ENCODE data around the gene FCHO2. TPM values are rescaled to one million over a fixed set of nuclear protein-coding genes. Genes with fewer than 3 reads are reported as not detected.
A peak's percentile ranks its signal among the peaks of the same experiment; 100 is the strongest.
"Not testable (repeated sequence)": the region's sequence is repeated elsewhere in the genome, so short reads cannot be mapped to it uniquely, and the experiment has no call there.

The FCHO2 gene
- total RNA-seq, 2 donors from 2014 or later = 34.4 to 38.2 TPM

DNA sequence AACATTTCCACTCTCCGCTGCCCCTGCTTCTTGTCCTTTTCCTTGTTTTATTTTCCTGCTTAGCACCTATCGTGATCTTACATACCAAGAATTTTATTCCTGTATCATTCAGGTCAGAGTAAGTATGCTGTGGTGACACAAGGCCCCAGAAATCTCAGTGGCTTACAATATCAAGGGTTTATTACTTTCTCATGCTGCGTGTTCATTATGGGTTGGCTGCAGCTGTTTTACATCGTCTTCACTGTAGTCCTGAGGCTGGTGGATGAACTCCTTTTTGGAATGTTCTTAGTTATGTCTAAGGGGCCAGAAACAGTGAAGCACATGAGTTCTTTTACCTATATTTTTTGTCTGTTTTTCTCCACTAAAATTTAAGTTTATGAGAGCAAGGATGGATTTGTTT lies 51.2 kb downstream of the FCHO2 start:
- no peak overlapping the region for H3K4me3 ChIP-seq
- no peak for DNase-seq (ENCODE audit: low spot score)
- H3K27ac ChIP-seq = no peak overlapping the region
- no peaks in the 10 kb centered on the region for H3K27me3 ChIP-seq (replicated peaks; ENCODE audit: insufficient read depth)
- H3K9me3 ChIP-seq = no peaks in the 10 kb centered on the region
- H3K4me1 ChIP-seq (ENCODE audit: control insufficient read depth in 1 of 2, low read depth in 2 of 2) = no peaks in the 10 kb centered on the region
- no peak for ATAC-seq (ENCODE audit: insufficient number of reproducible peaks, low FRiP score, low read depth)
- TF ChIP-seq, protein P1, sequence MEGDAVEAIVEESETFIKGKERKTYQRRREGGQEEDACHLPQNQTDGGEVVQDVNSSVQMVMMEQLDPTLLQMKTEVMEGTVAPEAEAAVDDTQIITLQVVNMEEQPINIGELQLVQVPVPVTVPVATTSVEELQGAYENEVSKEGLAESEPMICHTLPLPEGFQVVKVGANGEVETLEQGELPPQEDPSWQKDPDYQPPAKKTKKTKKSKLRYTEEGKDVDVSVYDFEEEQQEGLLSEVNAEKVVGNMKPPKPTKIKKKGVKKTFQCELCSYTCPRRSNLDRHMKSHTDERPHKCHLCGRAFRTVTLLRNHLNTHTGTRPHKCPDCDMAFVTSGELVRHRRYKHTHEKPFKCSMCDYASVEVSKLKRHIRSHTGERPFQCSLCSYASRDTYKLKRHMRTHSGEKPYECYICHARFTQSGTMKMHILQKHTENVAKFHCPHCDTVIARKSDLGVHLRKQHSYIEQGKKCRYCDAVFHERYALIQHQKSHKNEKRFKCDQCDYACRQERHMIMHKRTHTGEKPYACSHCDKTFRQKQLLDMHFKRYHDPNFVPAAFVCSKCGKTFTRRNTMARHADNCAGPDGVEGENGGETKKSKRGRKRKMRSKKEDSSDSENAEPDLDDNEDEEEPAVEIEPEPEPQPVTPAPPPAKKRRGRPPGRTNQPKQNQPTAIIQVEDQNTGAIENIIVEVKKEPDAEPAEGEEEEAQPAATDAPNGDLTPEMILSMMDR (IDR thresholded peaks at IDR 0.05) = no peak
- H3K36me3 ChIP-seq = no peaks in the 10 kb centered on the region

DNA sequence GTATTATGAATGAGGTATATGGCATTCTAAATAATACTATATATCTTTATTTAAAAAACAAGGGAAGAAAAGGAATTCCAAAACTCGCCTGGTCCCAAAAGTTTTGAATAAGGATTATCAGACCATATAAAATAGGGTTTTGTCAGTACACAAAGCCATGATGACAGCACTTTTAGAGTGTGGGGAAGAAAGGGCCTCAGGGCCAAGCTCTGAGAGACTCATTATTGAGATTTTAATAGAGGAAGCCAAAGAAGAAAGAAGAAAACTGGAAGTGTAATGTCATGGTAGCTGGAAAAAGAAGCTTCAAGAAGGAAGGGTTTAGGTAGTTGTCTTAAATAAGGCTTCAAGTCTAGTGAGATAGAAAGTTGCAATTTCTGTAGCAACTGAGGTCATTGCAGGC lies 53.0 kb downstream of the FCHO2 start:
- Histone ChIP-seq H3K27me3 (replicated peaks; ENCODE audit: insufficient read depth) (no peaks in the 10 kb centered on the region), H3K4me1 (ENCODE audit: control insufficient read depth in 1 of 2, low read depth in 2 of 2) (peaks cover 0 to 17% of the 10 kb centered on the region in 2 donors), H3K9me3 (no peaks in the 10 kb centered on the region), H3K27ac (no peak overlapping the region), H3K4me3 (no peak overlapping the region), H3K36me3 (no peaks in the 10 kb centered on the region)
- ATAC-seq (ENCODE audit: insufficient number of reproducible peaks, low FRiP score, low read depth) (no peak), DNase-seq (ENCODE audit: low spot score) (no peak)
- TF ChIP-seq, protein P1 (IDR thresholded peaks at IDR 0.05) = no peak

DNA sequence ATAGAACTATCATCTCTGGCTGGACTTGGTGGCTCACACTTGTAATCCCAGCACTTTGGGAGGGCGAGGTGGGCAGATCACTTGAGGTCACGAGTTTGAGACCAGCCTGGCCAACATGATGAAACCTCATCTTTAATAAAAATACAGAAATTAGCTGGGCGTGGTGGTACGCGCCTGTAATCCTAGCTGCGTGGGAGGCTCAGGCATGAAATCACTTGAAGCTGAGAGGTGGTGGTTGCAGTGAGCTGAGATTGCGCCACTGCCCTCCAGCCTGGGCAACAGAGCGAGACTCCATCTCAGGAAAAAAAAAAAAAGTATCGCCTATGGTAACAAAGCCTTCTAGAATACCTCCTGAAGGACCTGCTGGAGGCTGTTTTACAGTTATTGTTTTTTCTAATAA lies 55.8 kb downstream of the FCHO2 start:
- not testable (repeated sequence) for DNase-seq (ENCODE audit: low spot score); H3K4me3 ChIP-seq; H3K9me3 ChIP-seq; H3K36me3 ChIP-seq; H3K27me3 ChIP-seq (replicated peaks; ENCODE audit: insufficient read depth); ATAC-seq (ENCODE audit: insufficient number of reproducible peaks, low FRiP score, low read depth); H3K27ac ChIP-seq
- H3K4me1 ChIP-seq (ENCODE audit: control insufficient read depth in 1 of 2, low read depth in 2 of 2) = peaks cover 0 to 18% of the 10 kb centered on the region in 2 donors

DNA sequence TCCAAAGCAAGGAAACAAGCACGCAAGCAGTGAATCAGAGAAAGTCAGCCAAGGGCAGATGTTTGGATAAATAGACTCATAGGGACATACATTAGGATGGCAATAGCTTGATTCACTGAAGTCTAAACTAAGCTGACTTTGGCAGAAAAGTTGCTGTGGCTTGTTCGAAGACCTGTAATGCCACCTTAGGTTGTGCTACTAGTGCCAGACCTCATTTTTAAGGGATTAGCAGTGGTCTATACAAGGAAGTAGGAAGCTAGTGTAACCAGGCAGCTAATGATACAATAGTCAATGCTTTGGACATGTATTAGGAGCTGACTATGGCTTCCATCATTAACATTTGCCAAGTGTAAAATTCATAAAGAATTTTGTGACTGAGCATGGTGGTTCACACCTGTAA lies 63.1 kb downstream of the FCHO2 start:
- Histone ChIP-seq H3K27me3 (replicated peaks; ENCODE audit: insufficient read depth) (no peaks in the 10 kb centered on the region), H3K27ac (no peak overlapping the region), H3K9me3 (no peaks in the 10 kb centered on the region), H3K36me3 (peaks cover 8% of the 10 kb centered on the region), H3K4me1 (ENCODE audit: control insufficient read depth in 1 of 2, low read depth in 2 of 2) (peaks cover 8 to 18% of the 10 kb centered on the region in 2 donors), H3K4me3 (no peak overlapping the region)
- TF ChIP-seq, protein P1 (IDR thresholded peaks at IDR 0.05) = no peak
- DNase-seq (ENCODE audit: low spot score) (no peak), ATAC-seq (ENCODE audit: insufficient number of reproducible peaks, low FRiP score, low read depth) (no peak)

DNA sequence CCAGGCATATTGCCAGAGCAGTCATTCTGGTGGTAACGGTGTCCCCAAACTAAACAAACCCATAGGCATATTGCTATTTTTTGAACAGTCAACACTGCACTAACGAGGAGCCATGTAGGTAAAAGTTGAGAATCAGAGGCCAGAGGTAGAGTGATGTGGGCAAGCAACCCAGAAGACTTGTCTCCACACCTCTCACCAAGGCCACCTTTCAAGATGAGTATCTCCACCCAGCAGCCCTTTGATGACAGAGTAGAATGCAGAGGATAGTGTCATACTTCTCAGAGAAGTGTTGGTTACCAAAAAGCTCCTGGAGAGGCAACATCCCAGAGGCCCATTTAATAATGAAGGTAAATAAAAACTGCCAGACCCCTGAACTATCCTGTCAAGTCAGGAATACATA lies 63.9 kb downstream of the FCHO2 start:
- no peaks in the 10 kb centered on the region for H3K27me3 ChIP-seq (replicated peaks; ENCODE audit: insufficient read depth)
- H3K27ac ChIP-seq = no peak overlapping the region
- H3K4me3 ChIP-seq = no peak overlapping the region
- peaks cover 8% of the 10 kb centered on the region for H3K36me3 ChIP-seq
- ATAC-seq (ENCODE audit: insufficient number of reproducible peaks, low FRiP score, low read depth) = no peak
- H3K4me1 ChIP-seq (ENCODE audit: control insufficient read depth in 1 of 2, low read depth in 2 of 2) = peaks cover 8 to 18% of the 10 kb centered on the region in 2 donors
- no peaks in the 10 kb centered on the region for H3K9me3 ChIP-seq
- DNase-seq (ENCODE audit: low spot score) = no peak
- TF ChIP-seq, protein P1 (IDR thresholded peaks at IDR 0.05) = no peak

DNA sequence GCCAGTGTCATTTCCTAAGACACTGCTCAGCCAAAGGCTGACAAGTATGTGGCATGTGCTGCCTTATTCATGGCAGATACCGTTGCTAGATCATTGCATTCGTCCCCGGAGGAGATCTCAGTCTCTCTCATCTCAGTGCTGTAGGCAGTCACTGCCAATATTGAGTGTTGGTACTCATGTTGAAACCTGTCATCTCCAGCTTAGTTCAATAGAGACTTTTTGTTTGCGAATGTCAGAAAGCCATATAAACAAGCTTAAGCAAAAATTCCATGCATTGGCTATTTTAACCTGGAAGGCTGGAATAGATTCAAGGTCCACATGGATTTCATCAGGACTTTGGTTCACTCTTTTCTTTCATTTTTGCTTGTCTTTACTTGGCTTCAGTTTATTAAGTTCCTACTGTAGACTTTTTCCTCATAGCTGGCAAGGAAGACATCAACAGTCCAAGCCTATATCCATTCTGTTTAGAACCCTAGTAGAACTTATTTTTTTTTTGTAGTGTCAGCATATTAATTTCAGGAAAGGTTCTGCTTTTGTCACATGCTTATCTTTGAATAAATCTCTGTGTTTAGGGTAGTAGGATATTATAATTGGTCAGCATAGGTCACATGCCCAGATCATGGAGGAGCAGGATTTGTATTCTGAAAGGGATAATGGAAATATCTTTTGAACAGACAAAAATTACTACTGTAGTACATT lies 66.8 kb downstream of the FCHO2 start:
- no peaks in the 10 kb centered on the region for H3K27me3 ChIP-seq (replicated peaks; ENCODE audit: insufficient read depth)
- ATAC-seq (ENCODE audit: insufficient number of reproducible peaks, low FRiP score, low read depth) (no peak), DNase-seq (ENCODE audit: low spot score) (no peak)
- TF ChIP-seq, protein P1 (IDR thresholded peaks at IDR 0.05) = no peak
- no peaks in the 10 kb centered on the region for H3K9me3 ChIP-seq
- peak overlapping the region in 1 of 2 donors; percentile 42 for H3K27ac ChIP-seq
- peaks cover 18% of the 10 kb centered on the region for H3K36me3 ChIP-seq
- H3K4me1 ChIP-seq (ENCODE audit: control insufficient read depth in 1 of 2, low read depth in 2 of 2) = peaks cover 8 to 18% of the 10 kb centered on the region in 2 donors
- peak overlapping the region; percentile 9 for H3K4me3 ChIP-seq

DNA sequence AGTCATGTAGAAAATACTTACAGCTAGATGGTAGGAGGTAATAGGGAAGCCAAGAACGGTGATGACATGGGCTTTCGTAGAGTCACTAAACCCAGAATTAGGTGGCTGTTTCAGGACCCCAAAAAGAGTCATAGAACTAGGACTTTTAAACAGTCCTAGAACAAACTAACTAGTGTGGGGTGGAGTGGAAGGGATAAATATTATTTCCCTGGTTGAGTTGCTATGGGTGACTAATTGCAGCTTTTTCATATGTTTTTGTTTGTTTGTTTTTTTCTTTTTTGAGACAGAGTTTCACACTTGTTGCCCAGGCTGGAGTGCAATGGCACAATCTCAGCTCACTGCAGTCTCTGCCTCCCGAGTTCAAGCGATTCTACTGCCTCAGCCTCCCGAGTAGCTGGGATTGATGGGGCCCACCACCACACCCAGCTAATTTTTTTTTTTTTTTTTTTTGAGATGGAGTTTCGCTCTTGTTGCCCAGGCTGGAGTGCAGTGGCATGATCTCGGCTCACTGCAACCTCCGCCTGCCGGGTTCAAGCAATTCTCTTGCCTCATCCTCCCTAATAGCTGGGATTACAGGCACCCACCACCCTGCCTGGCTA lies 69.2 kb downstream of the FCHO2 start:
- H3K27ac ChIP-seq; H3K36me3 ChIP-seq; H3K27me3 ChIP-seq (replicated peaks; ENCODE audit: insufficient read depth); ATAC-seq (ENCODE audit: insufficient number of reproducible peaks, low FRiP score, low read depth); DNase-seq (ENCODE audit: low spot score); H3K4me3 ChIP-seq; H3K9me3 ChIP-seq: not testable (repeated sequence)
- H3K4me1 ChIP-seq (ENCODE audit: control insufficient read depth in 1 of 2, low read depth in 2 of 2) = peaks cover 8 to 18% of the 10 kb centered on the region in 2 donors

Data from thoracic aorta (tissue), 2 donors.